Neural progenitor cell (in vitro differentiated cells): ENCODE data around the gene TUBB2B.

Experiments used
- EZH2 ChIP-seq: fragments of 200-600 bp; sonication (generic); IDR thresholded peaks from 2 replicates; pipeline ENCODE4 v1.6.1; 2017; ENCODE audit warnings: antibody characterized with exemption, mild to moderate bottlenecking, moderate library complexity
- EZH2phosphoT487 ChIP-seq: fragments of 200-600 bp; sonication (generic); IDR thresholded peaks from 2 replicates; pipeline ENCODE4 v1.6.1; 2017; ENCODE audit warnings: antibody characterized with exemption
- TF ChIP-seq, protein P1 (sequence below): fragments of 200-600 bp; sonication (generic); IDR thresholded peaks from 2 replicates; pipeline ENCODE4 v1.5.1; 2017; ENCODE audit warnings: antibody characterized with exemption, mild to moderate bottlenecking

DNA sequence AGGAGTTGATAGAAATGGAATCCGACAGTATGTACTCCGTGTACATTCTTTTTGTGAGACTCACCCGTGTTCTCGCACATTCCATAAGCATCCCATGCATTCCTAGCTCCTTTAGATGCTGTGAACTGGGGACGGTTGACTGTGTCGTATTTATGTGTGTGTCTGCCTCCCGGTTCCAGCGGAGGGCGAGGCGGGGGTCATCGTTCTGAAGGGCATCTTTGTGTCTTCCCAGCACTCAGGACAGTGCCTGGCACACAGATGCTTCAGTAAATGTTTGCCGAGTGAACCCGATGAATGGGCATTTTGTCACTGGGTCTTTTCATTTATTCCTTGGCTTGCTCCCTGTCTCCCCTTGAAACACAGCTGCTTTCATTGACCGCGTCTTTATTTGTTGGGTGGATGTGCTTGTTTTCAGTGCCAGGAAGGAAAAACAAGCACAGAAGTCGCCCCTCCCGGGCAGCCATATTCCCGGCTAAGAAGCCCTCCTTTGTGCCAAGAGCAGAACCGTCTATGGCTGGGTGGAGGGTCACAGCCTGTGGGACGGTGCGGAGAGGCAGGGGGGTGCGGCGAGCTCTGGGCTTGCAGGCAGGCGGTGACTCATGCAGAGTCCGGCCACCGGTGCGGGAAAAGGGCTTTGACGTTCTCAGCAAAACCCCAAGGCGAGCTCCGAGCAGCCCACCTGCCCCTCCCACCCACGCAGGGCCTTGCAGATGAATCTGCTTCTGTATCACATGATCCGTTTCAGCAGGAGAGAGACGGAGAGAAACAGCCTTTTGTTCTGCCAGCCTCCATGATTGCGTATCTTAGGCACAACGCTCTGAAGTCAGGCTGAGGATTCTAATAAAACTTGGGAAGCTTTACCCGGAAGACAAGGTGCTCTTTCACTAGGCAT, 20.0 kb upstream of the TUBB2B start:
- TF ChIP-seq, protein P1, sequence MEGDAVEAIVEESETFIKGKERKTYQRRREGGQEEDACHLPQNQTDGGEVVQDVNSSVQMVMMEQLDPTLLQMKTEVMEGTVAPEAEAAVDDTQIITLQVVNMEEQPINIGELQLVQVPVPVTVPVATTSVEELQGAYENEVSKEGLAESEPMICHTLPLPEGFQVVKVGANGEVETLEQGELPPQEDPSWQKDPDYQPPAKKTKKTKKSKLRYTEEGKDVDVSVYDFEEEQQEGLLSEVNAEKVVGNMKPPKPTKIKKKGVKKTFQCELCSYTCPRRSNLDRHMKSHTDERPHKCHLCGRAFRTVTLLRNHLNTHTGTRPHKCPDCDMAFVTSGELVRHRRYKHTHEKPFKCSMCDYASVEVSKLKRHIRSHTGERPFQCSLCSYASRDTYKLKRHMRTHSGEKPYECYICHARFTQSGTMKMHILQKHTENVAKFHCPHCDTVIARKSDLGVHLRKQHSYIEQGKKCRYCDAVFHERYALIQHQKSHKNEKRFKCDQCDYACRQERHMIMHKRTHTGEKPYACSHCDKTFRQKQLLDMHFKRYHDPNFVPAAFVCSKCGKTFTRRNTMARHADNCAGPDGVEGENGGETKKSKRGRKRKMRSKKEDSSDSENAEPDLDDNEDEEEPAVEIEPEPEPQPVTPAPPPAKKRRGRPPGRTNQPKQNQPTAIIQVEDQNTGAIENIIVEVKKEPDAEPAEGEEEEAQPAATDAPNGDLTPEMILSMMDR: no peak
- no peak for TF ChIP-seq EZH2
- no peak for TF ChIP-seq EZH2phosphoT487
